OCI-LY3 (cell line): ENCODE measurements around the gene PKLR.

ENCODE experiments used
- H2AFZ ChIP-seq: fragments of 200-600, 300-600 bp; shearing (Covaris generic); 2 replicates; pipeline ENCODE4 v1.6.0; 2014; ENCODE audit warnings: antibody characterized with exemption, low read depth, low read length
- H3K27ac ChIP-seq: fragments of 200-600, 300-600 bp; sonication (generic); 2 replicates; pipeline ENCODE4 v1.5.1; 2014; ENCODE audit warnings: mild to moderate bottlenecking, low read length, moderate library complexity, mixed read lengths
- H3K27me3 ChIP-seq: fragments of 200-600, 300-600 bp; sonication (generic); 2 replicates; pipeline ENCODE4 v1.6.1; 2014; ENCODE audit warnings: low read depth, low read length, mixed read lengths
- H3K36me3 ChIP-seq: fragments of 200-600, 300-600 bp; sonication (generic); replicated peaks from 2 replicates; pipeline ENCODE3; 2014; ENCODE audit warnings: low read depth, low read length, mixed read lengths
- H3K4me1 ChIP-seq: fragments of 300-600, 200-600 bp; sonication (generic); 2 replicates; pipeline ENCODE4 v1.6.1; 2014; ENCODE audit warnings: low read length, mixed read lengths
- H3K4me2 ChIP-seq: fragments of 200-600, 300-600 bp; sonication (generic); 2 replicates; pipeline ENCODE4 v1.6.1; 2014; ENCODE audit warnings: low read length, mixed read lengths
- H3K4me3 ChIP-seq: fragments of 300-600, 200-600 bp; sonication (generic); 2 replicates; pipeline ENCODE4 v1.5.1; 2014; ENCODE audit warnings: antibody characterized with exemption, mild to moderate bottlenecking, low read length, moderate library complexity
- H3K79me2 ChIP-seq: fragments of 300-600, 200-600 bp; shearing (Covaris generic); 2 replicates; pipeline ENCODE4 v1.6.1; 2014; ENCODE audit warnings: mild to moderate bottlenecking, low read length, mixed read lengths
- H3K9ac ChIP-seq: fragments of 300-600, 200-600 bp; shearing (Covaris generic); 2 replicates; pipeline ENCODE4 v1.6.0; 2014; ENCODE audit warnings: mild to moderate bottlenecking, low read length, moderate library complexity
- H3K9me3 ChIP-seq: fragments of 200-600, 300-600 bp; shearing (Covaris generic); 2 replicates; pipeline ENCODE4 v1.6.1; 2014; ENCODE audit warnings: low read length, mixed read lengths; ENCODE audit not compliant: insufficient read depth
- H4K20me1 ChIP-seq: fragments of 200-600, 300-600 bp; sonication (generic); 2 replicates; pipeline ENCODE4 v1.6.1; 2016; ENCODE audit warnings: low read length, mixed read lengths; ENCODE audit not compliant: insufficient read depth
- CTCF ChIP-seq: fragments of 200-600, 300-600 bp; sonication (generic); IDR thresholded peaks from 2 replicates; pipeline ENCODE4 v1.5.1; 2014; ENCODE audit warnings: antibody characterized with exemption, low read length, low read depth
- EZH2phosphoT487 ChIP-seq: fragments of 200-600 bp; shearing (Covaris generic); IDR thresholded peaks from 2 replicates; pipeline ENCODE4 v1.6.1; 2018; ENCODE audit warnings: antibody characterized with exemption, mixed run types, low read depth

Gene PKLR

GRCh38 chr1:155301342-155301841, at the start of gene PKLR:
Gene PKLR (minus strand): TSS chr1:155301438. CDS start chr1:155301395, 43 bp downstream.
- no peaks in the 10 kb centered on the region for H3K36me3 ChIP-seq
- H3K79me2 ChIP-seq, result no peaks in the 10 kb centered on the region
- H2AFZ ChIP-seq, result no peak within 1 kb of the TSS
- H3K27me3 ChIP-seq, result no peaks in the 10 kb centered on the region
- H4K20me1 ChIP-seq, result no peaks in the 10 kb centered on the region
- no peak within 1 kb of the TSS for H3K9ac ChIP-seq
- H3K4me3 ChIP-seq, result no peak within 1 kb of the TSS
- no peak within 1 kb of the TSS for H3K27ac ChIP-seq
- TF ChIP-seq EZH2phosphoT487 (no peak), CTCF (no peak)
- no peaks in the 10 kb centered on the region for H3K9me3 ChIP-seq
- peaks cover 35% of the 10 kb centered on the region for H3K4me1 ChIP-seq
- H3K4me2 ChIP-seq, result no peak within 1 kb of the TSS

- peaks cover 64% of the 10 kb centered on the region for H3K36me3 ChIP-seq
- H3K79me2 ChIP-seq, result no peaks in the 10 kb centered on the region
- H3K4me2 ChIP-seq, result no peak overlapping the region
- no peak for TF ChIP-seq CTCF
- no peak for TF ChIP-seq EZH2phosphoT487
- no peak overlapping the region for H3K9ac ChIP-seq
- no peaks in the 10 kb centered on the region for H3K4me1 ChIP-seq
- no peak overlapping the region for H2AFZ ChIP-seq
- H3K9me3 ChIP-seq, result no peaks in the 10 kb centered on the region
- no peaks in the 10 kb centered on the region for H3K27me3 ChIP-seq
- H3K4me3 ChIP-seq, result no peak overlapping the region
- no peak overlapping the region for H3K27ac ChIP-seq
- H4K20me1 ChIP-seq, result no peaks in the 10 kb centered on the region
Observed at GRCh38 chr1:155342842-155343241, 41.6 kb upstream of the PKLR start.

DNA sequence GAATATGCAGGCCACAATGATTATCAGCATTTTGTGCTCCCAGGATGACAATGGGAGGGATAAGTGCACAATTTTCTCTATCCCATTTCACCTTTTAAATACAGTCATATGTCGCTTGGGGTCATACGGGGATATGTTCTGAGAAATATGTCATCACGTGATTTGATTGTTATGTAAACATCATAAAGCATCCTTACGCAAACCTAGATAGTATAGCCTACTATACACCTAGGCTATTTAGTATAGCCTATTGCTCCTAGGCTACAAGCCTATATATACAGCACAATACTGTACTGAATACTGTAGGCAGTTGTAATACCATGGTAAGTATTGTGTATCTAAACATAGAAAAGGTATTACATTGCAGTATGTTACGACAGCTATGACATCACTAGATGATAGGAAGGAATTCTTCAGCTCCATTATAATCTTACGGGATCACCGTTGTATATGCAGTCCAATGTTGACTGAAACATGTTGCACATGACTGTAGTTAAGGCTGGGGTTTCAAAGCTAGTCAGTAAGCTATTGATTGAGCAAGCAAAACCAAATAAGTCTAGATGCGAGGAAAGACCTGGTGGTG, 38.4 kb upstream of the PKLR start:
- Histone ChIP-seq H3K27ac (no peak overlapping the region), H3K9ac (no peak overlapping the region), H3K36me3 (peaks cover 59% of the 10 kb centered on the region), H3K79me2 (no peaks in the 10 kb centered on the region), H4K20me1 (no peaks in the 10 kb centered on the region), H3K4me1 (no peaks in the 10 kb centered on the region), H3K4me2 (no peak overlapping the region), H3K9me3 (no peaks in the 10 kb centered on the region), H2AFZ (no peak overlapping the region), H3K27me3 (no peaks in the 10 kb centered on the region), H3K4me3 (no peak overlapping the region)
- TF ChIP-seq CTCF, result no peak
- no peak for TF ChIP-seq EZH2phosphoT487

GRCh38 chr1:155334962-155335361, 33.7 kb upstream of the PKLR start:
- TF ChIP-seq EZH2phosphoT487 (no peak), CTCF (no peak)
- Histone ChIP-seq H3K79me2 (no peaks in the 10 kb centered on the region), H3K9ac (no peak overlapping the region), H2AFZ (no peak overlapping the region), H3K27ac (no peak overlapping the region), H3K9me3 (no peaks in the 10 kb centered on the region), H3K4me1 (peaks cover 17% of the 10 kb centered on the region), H3K4me3 (no peak overlapping the region), H3K4me2 (no peak overlapping the region), H3K36me3 (peaks cover 41% of the 10 kb centered on the region), H3K27me3 (no peaks in the 10 kb centered on the region), H4K20me1 (no peaks in the 10 kb centered on the region)
